ENCODE measurements around the gene CA11.

- TF ChIP-seq POLR2A (IDR thresholded peaks at IDR 0.05) (no peak), CTCF (IDR thresholded peaks at IDR 0.05) (no peak), POLR2AphosphoS5 (IDR thresholded peaks at IDR 0.05) (no peak)
Observed at GRCh38 chr19:48661711-48662090, 15.7 kb upstream of the CA11 start.
